Activated CD8-positive, alpha-beta memory T cell treated with anti-CD3 and anti-CD28 coated beads, Interleukin-2, amount 10 ng/mL, durations not matched to agents 7 days and 5 days (primary cell): ENCODE data around the gene LEFTY2. TPM values are rescaled to one million over a fixed set of nuclear protein-coding genes. Genes with fewer than 3 reads are reported as not detected.
A peak's percentile ranks its signal among the peaks of the same experiment; 100 is the strongest.

Source experiments
- ATAC-seq: fragments of 150-1000 bp; cut with Tn5 transposase; one replicate; pipeline ENCODE4 v1.10.0; 2021; ENCODE audit warnings: moderate library complexity
- CTCF ChIA-PET: fragments of 350-600 bp; sonication (Branson Sonifier 250); formaldehyde crosslinking; loops from one replicate; lab custom pipeline; 2021; ENCODE audit warnings: antibody characterized with exemption; lab: Charles Lee
- DNase-seq: peaks from one replicate; pipeline ENCODE4 v3.0.0-alpha.2; 2020
- H3K27ac Mint-ChIP-seq: one replicate; pipeline ENCODE4 v1.8.0; 2021; ENCODE audit warnings: mild to moderate bottlenecking, mixed read lengths
- H3K27me3 Mint-ChIP-seq: one replicate; pipeline ENCODE4 v1.8.0; 2021; ENCODE audit warnings: mixed read lengths
- H3K36me3 Mint-ChIP-seq: one replicate; pipeline ENCODE4 v1.8.0; 2021; ENCODE audit warnings: mild to moderate bottlenecking, mixed read lengths
- H3K4me1 Mint-ChIP-seq: one replicate; pipeline ENCODE4 v1.8.0; 2021; ENCODE audit warnings: mixed read lengths
- H3K4me3 Mint-ChIP-seq: one replicate; pipeline ENCODE4 v1.8.0; 2021; ENCODE audit warnings: mild to moderate bottlenecking, moderate library complexity, mixed read lengths
- H3K9me3 Mint-ChIP-seq: one replicate; pipeline ENCODE4 v1.8.0; 2022; ENCODE audit warnings: low read depth, mixed read lengths
- total RNA-seq, 2 experiments: library from RNA; stranded (reverse); gene quantifications; one replicate each; pipeline ENCODE4 v1.2.3, GENCODE V29; 2021

The LEFTY2 gene
- total RNA-seq, 2 experiments from 2014 or later, result not detected

DNA sequence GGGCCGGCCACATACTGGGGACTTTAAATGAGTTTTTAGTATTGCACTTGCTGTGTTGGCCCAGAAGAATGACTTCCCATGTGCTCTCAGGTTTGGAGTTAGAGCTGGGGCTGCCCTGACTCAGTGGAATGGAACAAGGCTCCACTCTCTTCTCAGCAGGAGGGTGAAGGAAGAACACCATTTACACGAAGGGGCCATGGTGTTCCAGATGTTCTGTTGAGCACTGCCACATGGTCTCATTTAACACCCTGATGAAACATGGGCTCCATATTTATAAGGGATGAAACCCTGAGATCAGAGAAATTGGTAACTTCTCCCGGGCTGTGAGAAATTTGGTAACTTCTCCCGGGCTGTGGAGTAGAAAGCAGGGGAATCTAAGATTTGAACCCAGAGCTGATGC lies 22.7 kb downstream of the LEFTY2 start:
- DNase-seq (no peak), ATAC-seq (no peak)
- Mint-ChIP-seq H3K27me3 (no peaks in the 10 kb centered on the region), H3K9me3 (no peaks in the 10 kb centered on the region), H3K4me3 (no peak overlapping the region), H3K27ac (no peak overlapping the region), H3K36me3 (peaks cover 29% of the 10 kb centered on the region), H3K4me1 (peaks cover 37% of the 10 kb centered on the region)
- CTCF ChIA-PET, result interaction anchor here (0.7 to 1.3 kb wide), 3 partner anchors 45 to 449 kb away, joined by 3 read pairs; no protein-coding TSS in a partner anchor

DNA sequence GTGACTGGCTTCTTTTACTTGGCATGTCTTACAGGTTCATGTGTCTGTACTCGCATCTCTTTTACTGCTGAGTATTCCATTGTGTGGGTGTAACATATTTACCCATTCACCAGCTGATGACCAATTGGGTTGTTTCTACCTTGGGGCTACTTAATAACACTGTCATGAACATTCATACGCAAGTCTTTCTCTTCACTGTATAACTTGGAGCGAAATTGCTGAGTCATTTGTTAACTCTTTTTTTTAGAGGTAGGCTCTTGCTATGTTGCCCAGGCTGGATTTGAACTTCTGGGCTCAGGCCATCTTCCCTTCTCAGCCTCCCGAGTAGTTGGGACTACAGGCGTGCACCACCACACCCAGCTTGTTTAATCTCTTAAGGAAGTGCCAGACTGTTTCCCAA lies 23.5 kb downstream of the LEFTY2 start:
- CTCF ChIA-PET, result interaction anchor here (1.2 to 1.3 kb wide), 2 partner anchors 46 to 449 kb away, joined by 3 read pairs; no protein-coding TSS in a partner anchor
- peaks cover 33% of the 10 kb centered on the region for H3K4me1 Mint-ChIP-seq
- H3K27me3 Mint-ChIP-seq, result no peaks in the 10 kb centered on the region
- ATAC-seq (no peak), DNase-seq (no peak)
- peak overlapping the region; percentile 52 for H3K27ac Mint-ChIP-seq
- H3K4me3 Mint-ChIP-seq, result no peak overlapping the region
- H3K36me3 Mint-ChIP-seq, result peaks cover 29% of the 10 kb centered on the region
- no peaks in the 10 kb centered on the region for H3K9me3 Mint-ChIP-seq

DNA sequence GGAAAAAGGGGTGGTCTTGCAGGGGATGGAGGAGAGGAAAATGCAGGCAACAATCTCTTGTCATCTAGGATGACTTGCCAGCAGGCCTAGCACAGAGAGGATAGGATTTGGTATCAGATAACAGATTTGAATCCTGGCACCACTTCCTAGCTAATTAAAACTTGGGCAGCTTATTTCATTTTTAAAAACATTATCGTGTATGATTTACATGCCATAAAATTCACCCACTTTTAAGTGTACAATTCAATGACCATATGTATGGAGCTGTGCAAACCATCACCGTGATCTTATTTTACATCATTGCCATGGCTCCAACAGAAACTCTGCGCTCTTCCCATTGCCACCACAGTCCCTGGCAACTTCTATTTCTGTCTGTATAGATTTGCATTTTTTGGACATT lies 23.9 kb downstream of the LEFTY2 start:
- CTCF ChIA-PET, result interaction anchor here (1.2 to 1.3 kb wide), 2 partner anchors 46 to 448 kb away, joined by 3 read pairs; no protein-coding TSS in a partner anchor
- H3K4me3 Mint-ChIP-seq, result no peak overlapping the region
- H3K9me3 Mint-ChIP-seq, result no peaks in the 10 kb centered on the region
- no peak for ATAC-seq
- DNase-seq, result no peak
- no peak overlapping the region for H3K27ac Mint-ChIP-seq
- no peaks in the 10 kb centered on the region for H3K27me3 Mint-ChIP-seq
- H3K4me1 Mint-ChIP-seq, result peaks cover 29% of the 10 kb centered on the region
- peaks cover 29% of the 10 kb centered on the region for H3K36me3 Mint-ChIP-seq

DNA sequence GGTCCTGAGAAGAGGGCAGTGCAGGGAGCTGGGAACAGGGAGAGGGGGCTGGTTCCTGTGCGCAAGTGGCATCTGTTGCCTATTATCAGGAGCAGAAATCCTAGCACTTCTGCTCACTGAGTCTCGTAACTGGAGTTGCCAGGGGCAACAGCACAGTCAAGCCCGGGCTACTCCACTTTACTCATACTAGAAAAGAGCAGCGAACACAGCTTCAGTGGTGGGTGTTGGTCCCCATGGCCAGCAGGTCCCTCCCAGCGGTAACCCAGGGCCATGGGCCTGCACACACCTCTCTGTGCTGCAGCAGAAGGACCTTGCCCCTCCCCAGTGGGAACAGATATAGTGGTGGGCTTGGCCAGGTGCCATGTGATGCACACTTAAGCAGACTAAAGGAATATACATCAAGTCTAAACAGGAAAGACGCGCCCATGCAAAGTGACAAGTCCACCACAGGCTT lies 25.5 kb downstream of the LEFTY2 start:
- H3K36me3 Mint-ChIP-seq, result peaks cover 25% of the 10 kb centered on the region

DNA sequence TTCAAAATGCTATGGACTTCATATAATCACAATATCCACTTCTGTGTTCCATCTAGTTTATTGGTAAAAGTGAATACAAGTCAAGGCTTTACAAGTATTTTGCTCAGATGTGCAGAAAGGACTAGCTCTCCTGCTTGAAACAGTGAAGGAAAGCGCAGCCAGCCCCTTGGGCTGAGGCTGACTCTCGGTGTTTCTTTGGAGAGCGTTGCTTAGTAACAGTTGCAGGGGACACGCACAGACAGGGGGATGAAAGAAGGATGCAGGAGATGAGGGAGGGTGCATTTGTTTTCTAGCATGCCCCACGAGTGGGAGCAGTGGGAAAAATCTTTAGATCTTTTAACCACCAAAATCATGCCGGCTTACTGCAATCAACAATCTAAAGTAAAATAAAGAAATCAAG lies 26.1 kb downstream of the LEFTY2 start:
- Mint-ChIP-seq H3K27ac (no peak overlapping the region), H3K4me1 (peaks cover 14% of the 10 kb centered on the region)
- ATAC-seq, result no peak

More for the DNA sequence above, 25.5 kb downstream of the LEFTY2 start:
- peaks cover 20% of the 10 kb centered on the region for H3K4me1 Mint-ChIP-seq
- no peak overlapping the region for H3K4me3 Mint-ChIP-seq
- no peaks in the 10 kb centered on the region for H3K9me3 Mint-ChIP-seq
- H3K27me3 Mint-ChIP-seq, result no peaks in the 10 kb centered on the region
- DNase-seq, result no peak
- no peak overlapping the region for H3K27ac Mint-ChIP-seq
- CTCF ChIA-PET, result interaction anchor here (1.0 to 1.1 kb wide), 2 partner anchors 138 to 441 kb away, joined by 3 to 5 read pairs; no protein-coding TSS in a partner anchor
- ATAC-seq, result no peak

DNA sequence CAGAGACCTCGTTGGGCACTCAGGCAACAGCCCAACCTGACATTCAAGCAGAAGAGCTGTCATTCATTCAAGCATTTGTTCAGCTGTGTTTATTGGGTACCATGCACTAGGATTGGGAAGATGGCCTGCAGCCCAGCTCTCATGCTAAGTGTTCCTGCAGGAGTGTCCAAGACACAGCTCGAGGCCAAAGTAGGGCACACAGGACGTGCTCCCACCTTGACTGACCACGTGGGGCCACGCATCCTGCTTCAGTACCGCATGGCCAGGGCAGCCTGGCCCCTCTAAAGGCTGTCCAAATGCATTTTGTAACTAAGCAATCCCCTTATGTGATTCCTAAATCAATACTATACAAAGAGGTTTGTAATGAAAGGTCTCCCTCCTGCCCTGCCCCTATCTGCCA lies 26.6 kb downstream of the LEFTY2 start:
- Mint-ChIP-seq H3K4me1 (peaks cover 10% of the 10 kb centered on the region), H3K27me3 (no peaks in the 10 kb centered on the region), H3K27ac (no peak overlapping the region), H3K9me3 (no peaks in the 10 kb centered on the region), H3K4me3 (no peak overlapping the region), H3K36me3 (peaks cover 15% of the 10 kb centered on the region)
- CTCF ChIA-PET, result interaction anchor here (1.2 kb wide), 2 partner anchors 32 to 439 kb away, joined by 3 read pairs; partner anchors contain the start of gene TMEM63A
- DNase-seq, result no peak
- ATAC-seq, result no peak

More for the DNA sequence above, 26.1 kb downstream of the LEFTY2 start:
- no peaks in the 10 kb centered on the region for H3K27me3 Mint-ChIP-seq
- no peak overlapping the region for H3K4me3 Mint-ChIP-seq
- peaks cover 20% of the 10 kb centered on the region for H3K36me3 Mint-ChIP-seq
- CTCF ChIA-PET, result interaction anchor here (1.1 kb wide), 1 partner anchor 138 kb away, joined by 3 read pairs; no protein-coding TSS in a partner anchor
- H3K9me3 Mint-ChIP-seq, result no peaks in the 10 kb centered on the region
- no peak for DNase-seq

DNA sequence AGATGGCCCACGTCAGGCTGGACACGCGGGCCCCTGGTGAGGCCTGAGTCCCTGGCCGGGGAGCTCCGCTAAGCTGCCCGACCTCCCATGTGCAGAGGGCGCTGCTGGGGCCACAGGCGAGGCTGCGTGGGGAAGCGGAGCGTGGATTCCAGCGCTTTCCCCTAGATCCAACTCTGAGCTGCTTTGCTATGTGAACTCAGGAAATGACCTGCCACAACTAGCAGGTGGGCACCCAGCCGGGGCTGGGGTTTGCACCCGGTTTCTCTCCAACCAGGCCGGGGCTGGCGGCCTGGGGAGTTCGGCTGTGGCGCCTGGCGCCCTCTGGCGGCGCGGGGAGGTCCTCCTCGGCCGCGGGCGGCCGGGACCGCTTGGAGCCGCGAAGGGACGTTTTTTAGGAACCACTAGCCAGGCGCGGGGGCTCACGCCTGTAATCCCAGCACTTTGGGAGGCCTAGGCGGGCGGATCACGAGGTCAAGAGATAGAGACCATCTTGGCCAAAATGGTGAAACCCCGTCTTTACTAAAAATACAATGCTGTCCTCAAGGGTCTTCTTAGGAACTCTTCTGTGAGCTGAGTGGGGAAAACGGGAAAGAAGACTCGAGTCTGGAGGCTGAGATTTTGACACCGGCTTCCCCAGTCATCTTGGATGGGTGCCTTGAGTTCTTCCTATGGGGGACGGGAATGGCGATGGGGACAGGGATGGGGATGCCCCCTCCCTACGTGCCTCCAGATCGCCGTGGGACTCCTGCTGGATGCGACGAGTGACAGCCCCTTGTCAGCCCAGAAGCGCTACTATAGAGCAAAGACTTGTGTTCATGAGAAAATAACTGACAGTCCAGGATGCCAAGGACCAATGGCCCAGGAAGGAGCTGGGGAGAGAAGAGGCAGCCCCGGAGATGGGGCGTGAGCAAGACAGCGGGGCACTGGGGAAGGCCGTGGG lies 29.6 kb downstream of the LEFTY2 start:
- no peak overlapping the region for H3K27ac Mint-ChIP-seq
- no peaks in the 10 kb centered on the region for H3K4me1 Mint-ChIP-seq
- CTCF ChIA-PET, result interaction anchor here (0.6 to 5.1 kb wide), 28 partner anchors 9 to 438 kb away, joined by 3 to 39 read pairs (median 4); partner anchors contain the start of genes EPHX1, PYCR2, SRP9 and TMEM63A

DNA sequence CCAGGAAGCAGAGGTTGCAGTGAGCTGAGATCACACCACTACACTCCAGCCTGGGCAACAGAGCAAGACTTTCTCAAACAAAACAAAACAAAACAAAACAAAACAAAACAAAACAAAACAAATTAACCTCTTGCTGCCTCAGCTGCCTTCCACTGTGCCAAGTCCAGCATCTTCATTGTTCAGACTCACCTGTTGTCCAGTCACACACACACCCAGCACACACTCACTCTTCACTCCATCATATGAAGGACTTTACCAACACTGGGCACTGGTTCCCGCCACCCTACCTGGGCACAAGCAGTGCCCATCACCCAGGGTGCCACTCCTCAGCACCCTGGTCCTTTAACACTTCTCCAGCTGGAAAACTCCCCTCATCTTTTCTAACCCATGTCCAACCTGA lies 31.5 kb downstream of the LEFTY2 start:
- H3K4me3 Mint-ChIP-seq, result no peak overlapping the region
- ATAC-seq, result no peak
- H3K27me3 Mint-ChIP-seq, result no peaks in the 10 kb centered on the region
- H3K27ac Mint-ChIP-seq, result no peak overlapping the region
- no peaks in the 10 kb centered on the region for H3K9me3 Mint-ChIP-seq
- DNase-seq, result no peak
- H3K36me3 Mint-ChIP-seq, result no peaks in the 10 kb centered on the region
- no peaks in the 10 kb centered on the region for H3K4me1 Mint-ChIP-seq
- CTCF ChIA-PET, result interaction anchor here (1.3 to 5.1 kb wide), 5 partner anchors 12 to 433 kb away, joined by 3 to 39 read pairs (median 34); partner anchors contain the start of genes PYCR2 and TMEM63A

More for the DNA sequence above, 29.6 kb downstream of the LEFTY2 start:
- no peaks in the 10 kb centered on the region for H3K27me3 Mint-ChIP-seq
- H3K9me3 Mint-ChIP-seq, result no peaks in the 10 kb centered on the region
- no peaks in the 10 kb centered on the region for H3K36me3 Mint-ChIP-seq
- ATAC-seq (peak; percentile 93), DNase-seq (peak; percentile 74)
- no peak overlapping the region for H3K4me3 Mint-ChIP-seq

DNA sequence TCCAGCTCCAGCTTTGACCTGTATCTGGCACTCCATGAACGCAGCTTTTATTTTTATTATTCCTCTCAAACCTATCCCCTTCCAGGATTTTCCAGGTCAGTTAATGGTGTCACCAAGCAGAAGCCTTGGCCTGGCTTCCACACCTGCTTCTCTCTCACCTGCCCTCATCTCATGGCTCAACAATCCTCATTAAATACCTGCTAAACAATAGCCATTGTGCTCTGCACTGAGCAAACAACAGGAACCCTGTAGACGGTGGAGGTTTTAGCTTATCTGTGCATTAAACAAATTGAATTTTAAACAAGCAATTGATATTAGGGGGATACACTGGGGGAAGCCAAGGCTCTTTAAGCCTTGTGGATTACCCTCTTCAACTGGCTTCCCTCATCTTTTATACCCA lies 32.2 kb downstream of the LEFTY2 start:
- H3K4me1 Mint-ChIP-seq, result no peaks in the 10 kb centered on the region
- no peak overlapping the region for H3K4me3 Mint-ChIP-seq
- ATAC-seq, result no peak
- H3K27me3 Mint-ChIP-seq, result peaks cover 3% of the 10 kb centered on the region
- H3K27ac Mint-ChIP-seq, result no peak overlapping the region
- no peak for DNase-seq
- no peaks in the 10 kb centered on the region for H3K9me3 Mint-ChIP-seq
- CTCF ChIA-PET, result interaction anchor here (1.3 to 5.1 kb wide), 4 partner anchors 11 to 432 kb away, joined by 3 to 39 read pairs (median 18); partner anchors contain the start of gene TMEM63A
- no peaks in the 10 kb centered on the region for H3K36me3 Mint-ChIP-seq

DNA sequence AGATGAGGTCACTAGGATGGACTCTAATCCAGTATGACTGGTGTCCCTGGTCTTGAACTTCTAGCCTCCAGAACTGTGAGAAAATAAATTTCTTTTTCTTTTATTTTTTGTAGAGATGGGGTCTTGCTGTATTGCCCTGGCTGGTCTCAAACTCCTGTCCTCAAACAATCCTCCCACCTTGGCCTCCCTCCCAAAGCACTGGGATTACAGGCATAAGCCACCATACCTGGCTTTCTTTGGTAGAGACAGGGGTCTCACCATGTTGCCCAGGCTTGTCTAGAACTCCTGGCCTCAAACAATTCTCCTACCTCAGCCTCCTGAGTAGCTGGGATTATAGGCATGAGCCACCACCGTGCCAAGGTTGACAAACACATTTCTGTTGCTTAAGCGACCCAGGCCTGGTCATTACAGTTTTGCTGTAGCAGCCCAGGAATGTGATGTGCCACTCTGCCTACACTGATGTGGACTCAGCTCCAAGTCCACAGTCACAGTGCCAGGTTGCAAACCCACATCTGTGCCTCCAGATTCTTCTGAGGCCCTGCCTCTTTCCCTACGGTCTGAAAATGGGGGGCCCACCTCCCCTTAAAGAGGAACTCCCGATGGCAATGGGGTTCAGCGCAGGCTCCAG lies 32.9 kb downstream of the LEFTY2 start:
- CTCF ChIA-PET, result interaction anchor here (0.6 to 5.1 kb wide), 2 partner anchors 27 to 106 kb away, joined by 3 to 34 read pairs; partner anchors contain the start of gene TMEM63A
- H3K4me3 Mint-ChIP-seq, result no peak overlapping the region
- no peaks in the 10 kb centered on the region for H3K36me3 Mint-ChIP-seq
- peaks cover 8% of the 10 kb centered on the region for H3K27me3 Mint-ChIP-seq
- ATAC-seq (no peak), DNase-seq (no peak)
- H3K9me3 Mint-ChIP-seq, result no peaks in the 10 kb centered on the region
- no peaks in the 10 kb centered on the region for H3K4me1 Mint-ChIP-seq
- H3K27ac Mint-ChIP-seq, result no peak overlapping the region

DNA sequence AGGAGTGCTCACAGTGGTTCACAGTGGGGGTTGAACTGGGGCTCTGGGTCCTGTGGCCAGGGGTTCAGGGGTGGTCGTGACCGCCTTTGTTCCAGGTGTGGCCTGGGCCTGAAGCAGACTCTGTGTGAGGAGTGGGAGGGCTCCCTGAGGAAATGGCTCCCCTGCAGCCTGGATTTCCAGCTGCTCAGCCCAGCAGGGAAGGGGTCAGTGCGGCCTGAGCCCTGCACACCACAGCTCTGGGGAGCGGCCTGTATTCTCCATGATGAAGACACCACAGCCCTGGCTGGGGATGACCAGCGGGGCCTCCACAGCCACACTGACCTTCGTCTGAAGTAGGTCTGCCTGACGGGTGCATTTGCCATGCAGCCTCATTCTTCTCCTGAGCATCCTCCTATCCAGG lies 33.7 kb downstream of the LEFTY2 start:
- H3K36me3 Mint-ChIP-seq, result no peaks in the 10 kb centered on the region
- H3K4me3 Mint-ChIP-seq, result no peak overlapping the region
- DNase-seq (no peak), ATAC-seq (no peak)
- CTCF ChIA-PET, result interaction anchor here (5.1 kb wide), 1 partner anchor 26 kb away, joined by 34 read pairs; the partner anchor contains the start of gene TMEM63A
- no peaks in the 10 kb centered on the region for H3K4me1 Mint-ChIP-seq
- no peaks in the 10 kb centered on the region for H3K9me3 Mint-ChIP-seq
- peaks cover 11% of the 10 kb centered on the region for H3K27me3 Mint-ChIP-seq
- H3K27ac Mint-ChIP-seq, result no peak overlapping the region

DNA sequence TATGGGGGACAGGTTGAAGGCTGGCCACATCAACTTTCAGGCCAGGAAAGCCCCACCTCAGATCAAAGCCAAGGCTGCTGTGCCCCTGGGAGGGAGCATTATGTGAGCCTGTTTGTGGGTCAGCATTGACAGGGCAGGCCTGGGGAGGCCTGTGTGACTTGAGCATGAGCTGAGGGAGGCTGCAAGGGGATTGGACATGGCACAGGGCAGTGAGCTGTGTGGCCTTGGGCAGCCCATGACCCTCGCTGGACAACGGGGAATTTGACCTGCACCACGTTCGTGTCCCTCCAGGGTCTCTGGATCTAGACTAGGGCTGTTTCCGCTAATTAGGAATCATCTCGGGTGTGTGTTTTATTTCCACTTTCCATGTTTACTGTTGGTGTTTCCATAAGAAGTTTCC lies 34.6 kb downstream of the LEFTY2 start:
- CTCF ChIA-PET, result interaction anchor here (1.2 kb wide), 1 partner anchor 24 kb away, joined by 3 read pairs; the partner anchor contains the start of gene TMEM63A
- no peak overlapping the region for H3K27ac Mint-ChIP-seq
- DNase-seq (no peak), ATAC-seq (no peak)
- H3K4me1 Mint-ChIP-seq, result no peaks in the 10 kb centered on the region
- H3K9me3 Mint-ChIP-seq, result no peaks in the 10 kb centered on the region
- H3K4me3 Mint-ChIP-seq, result no peak overlapping the region
- no peaks in the 10 kb centered on the region for H3K36me3 Mint-ChIP-seq
- H3K27me3 Mint-ChIP-seq, result peaks cover 13% of the 10 kb centered on the region

DNA sequence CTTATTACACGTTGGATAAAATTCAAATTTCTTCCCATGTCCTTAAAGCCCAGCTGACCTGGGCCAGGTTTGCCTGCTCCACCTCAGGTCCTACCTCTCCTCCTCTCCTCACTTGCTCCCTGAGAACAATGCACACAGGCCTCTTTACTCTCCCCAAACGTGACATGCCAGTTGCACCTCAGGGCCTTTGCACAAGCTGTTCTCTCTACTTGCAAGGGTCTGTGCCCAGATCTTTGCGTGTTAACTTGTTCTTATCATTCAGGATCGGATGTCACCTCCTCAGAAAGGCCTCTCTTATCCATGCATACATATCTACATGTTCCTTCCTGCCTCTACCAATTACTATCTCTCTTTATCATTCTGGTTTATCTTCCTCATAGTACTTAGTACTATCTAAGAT lies 37.4 kb downstream of the LEFTY2 start:
- Mint-ChIP-seq H3K4me1 (peaks cover 3% of the 10 kb centered on the region), H3K27me3 (peaks cover 17% of the 10 kb centered on the region), H3K27ac (no peak overlapping the region), H3K36me3 (no peaks in the 10 kb centered on the region), H3K4me3 (no peak overlapping the region), H3K9me3 (no peaks in the 10 kb centered on the region)
- DNase-seq (no peak), ATAC-seq (peak; percentile 11)
- CTCF ChIA-PET, result interaction anchor here (0.7 to 1.0 kb wide), 2 partner anchors 117 to 423 kb away, joined by 3 read pairs; no protein-coding TSS in a partner anchor
